Peyer's patch (tissue), 4 donors: ENCODE data around the gene TRPM3.

Experiments used
- POLR2A ChIP-seq, 2 donors: fragments of 450-650 bp; IDR thresholded peaks; one replicate each; pipeline ENCODE4 v1.5.1; 2017; ENCODE audit warnings: antibody characterized with exemption in 2 of 2, mild to moderate bottlenecking in 2 of 2, moderate library complexity in 2 of 2
- TF ChIP-seq, protein P1 (sequence below), 6 experiments: fragments of 450-650 bp in 4 of 6; fragments of 200-600 bp in 2 of 6; sonication (generic) in 1 of 6; IDR thresholded peaks; one replicate each; pipeline ENCODE4 v1.5.1; 2017 to 2019; ENCODE audit warnings: antibody characterized with exemption in 6 of 6, mild to moderate bottlenecking in 3 of 6, moderate library complexity in 1 of 6

GRCh38 chr9:70901013-70901412, 220.4 kb downstream of the TRPM3 start:
- TF ChIP-seq, protein P1, sequence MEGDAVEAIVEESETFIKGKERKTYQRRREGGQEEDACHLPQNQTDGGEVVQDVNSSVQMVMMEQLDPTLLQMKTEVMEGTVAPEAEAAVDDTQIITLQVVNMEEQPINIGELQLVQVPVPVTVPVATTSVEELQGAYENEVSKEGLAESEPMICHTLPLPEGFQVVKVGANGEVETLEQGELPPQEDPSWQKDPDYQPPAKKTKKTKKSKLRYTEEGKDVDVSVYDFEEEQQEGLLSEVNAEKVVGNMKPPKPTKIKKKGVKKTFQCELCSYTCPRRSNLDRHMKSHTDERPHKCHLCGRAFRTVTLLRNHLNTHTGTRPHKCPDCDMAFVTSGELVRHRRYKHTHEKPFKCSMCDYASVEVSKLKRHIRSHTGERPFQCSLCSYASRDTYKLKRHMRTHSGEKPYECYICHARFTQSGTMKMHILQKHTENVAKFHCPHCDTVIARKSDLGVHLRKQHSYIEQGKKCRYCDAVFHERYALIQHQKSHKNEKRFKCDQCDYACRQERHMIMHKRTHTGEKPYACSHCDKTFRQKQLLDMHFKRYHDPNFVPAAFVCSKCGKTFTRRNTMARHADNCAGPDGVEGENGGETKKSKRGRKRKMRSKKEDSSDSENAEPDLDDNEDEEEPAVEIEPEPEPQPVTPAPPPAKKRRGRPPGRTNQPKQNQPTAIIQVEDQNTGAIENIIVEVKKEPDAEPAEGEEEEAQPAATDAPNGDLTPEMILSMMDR (IDR thresholded peaks at IDR 0.05) = no peak
- no peak for TF ChIP-seq POLR2A (IDR thresholded peaks at IDR 0.05)
